ENCODE data around the gene KRTAP8-1.

The KRTAP8-1 gene

GRCh38 chr21:30813174-30813573 lies at the start of gene KRTAP8-1:
TSS of gene KRTAP8-1 (minus strand) at chr21:30813274. CDS start at chr21:30813220, 54 bp downstream.
- no peak for DNase-seq

GRCh38 chr21:30847627-30848500 lies 34.8 kb upstream of the KRTAP8-1 start:
- DNase-seq: no peak

GRCh38 chr21:30842990-30843389 lies 29.9 kb upstream of the KRTAP8-1 start:
- DNase-seq: no peak

GRCh38 chr21:30839304-30839703 lies 26.2 kb upstream of the KRTAP8-1 start:
- no peak for DNase-seq

- DNase-seq: no peak
These were observed 25.5 kb upstream of the KRTAP8-1 start for GRCh38 chr21:30838536-30838935.

GRCh38 chr21:30831194-30831765 lies 18.2 kb upstream of the KRTAP8-1 start:
- no peak for DNase-seq

- no peak for DNase-seq
These were observed 16.6 kb upstream of the KRTAP8-1 start, which contains the start of gene KRTAP7-1 for GRCh38 chr21:30829659-30830058. TSS of gene KRTAP7-1 (minus strand) at chr21:30829759. CDS start at chr21:30829698, 61 bp downstream.

- DNase-seq: no peak
These were observed 6.0 kb upstream of the KRTAP8-1 start for GRCh38 chr21:30818837-30819610.

GRCh38 chr21:30800605-30801004 lies 12.5 kb downstream of the KRTAP8-1 start:
- no peak for DNase-seq

- DNase-seq: no peak
These were observed 19.3 kb downstream of the KRTAP8-1 start for GRCh38 chr21:30793581-30794314.

GRCh38 chr21:30779249-30779648 lies 33.8 kb downstream of the KRTAP8-1 start:
- no peak for DNase-seq

- DNase-seq: no peak
These were observed 43.2 kb downstream of the KRTAP8-1 start for GRCh38 chr21:30769724-30770431.

Measured in HCEC 1CT (cell line).